Erythroblast (primary cell): Measurements from ENCODE around the gene ZNF609.

Experiments used
- DNase-seq, 2 experiments: peaks; one replicate each; lab custom pipeline; 2025; lab: John Stamatoyannopoulos, UW
- GATA1 ChIP-seq: IDR thresholded peaks from 2 replicates; pipeline ENCODE4 v1.6.1; 2011; ENCODE audit warnings: low read depth, mild to moderate bottlenecking, control low read depth, low read length, moderate library complexity
- POLR2A ChIP-seq: IDR thresholded peaks from 2 replicates; pipeline ENCODE4 v1.6.1; 2011; ENCODE audit warnings: mild to moderate bottlenecking, low read length

The ZNF609 gene

GRCh38 chr15:64443016-64443415 lies 17.4 kb upstream of the ZNF609 start:
- DNase-seq, result no peak
- TF ChIP-seq POLR2A, result no peak

- TF ChIP-seq POLR2A (no peak), GATA1 (no peak)
- DNase-seq, result peak in 1 of 2 experiments; percentile 45
These were observed 16.4 kb upstream of the ZNF609 start for GRCh38 chr15:64443747-64444621.

GRCh38 chr15:64444836-64445235 lies 15.5 kb upstream of the ZNF609 start:
- TF ChIP-seq POLR2A (no peak), GATA1 (no peak)
- no peak for DNase-seq

- TF ChIP-seq GATA1 (no peak), POLR2A (no peak)
- DNase-seq, result no peak
These were observed 12.7 kb upstream of the ZNF609 start for GRCh38 chr15:64447536-64448315.

- TF ChIP-seq GATA1, result no peak
- no peak for TF ChIP-seq POLR2A
These were observed 7.2 kb upstream of the ZNF609 start for GRCh38 chr15:64452988-64453688.

GRCh38 chr15:64453689-64454037 lies 6.7 kb upstream of the ZNF609 start:
- TF ChIP-seq POLR2A (no peak), GATA1 (no peak)
- no peak for DNase-seq

More at GRCh38 chr15:64452988-64453688, 7.2 kb upstream of the ZNF609 start:
- no peak for DNase-seq

GRCh38 chr15:64454282-64454681 lies 6.1 kb upstream of the ZNF609 start:
- TF ChIP-seq POLR2A (no peak), GATA1 (no peak)
- no peak for DNase-seq

- no peak for TF ChIP-seq POLR2A
- no peak for TF ChIP-seq GATA1
- no peak for DNase-seq
These were observed 4.4 kb upstream of the ZNF609 start for GRCh38 chr15:64455961-64456371.

- peak; percentile 11 to 34 for DNase-seq
- TF ChIP-seq POLR2A (no peak), GATA1 (no peak)
These were observed 3.7 kb upstream of the ZNF609 start for GRCh38 chr15:64456634-64457108.

- DNase-seq, result peak; percentile 59 to 60
- TF ChIP-seq POLR2A (no peak), GATA1 (no peak)
These were observed 1.2 kb upstream of the ZNF609 start for GRCh38 chr15:64459066-64459781.

- TF ChIP-seq GATA1, result no peak
- TF ChIP-seq POLR2A, result no peak
- peak; percentile 56 to 71 for DNase-seq
These were observed 644 bp downstream of the ZNF609 start for GRCh38 chr15:64460724-64461720.

- peak; percentile 70 to 87 for DNase-seq
- TF ChIP-seq GATA1, result no peak
- TF ChIP-seq POLR2A, result no peak
These were observed 1.4 kb downstream of the ZNF609 start for GRCh38 chr15:64461721-64462162.
